Spleen (tissue), 7 donors: ENCODE measurements around the gene FOXO6.

ENCODE experiments used
- POLR2A ChIP-seq, 3 donors: fragments of 450-650 bp; IDR thresholded peaks; one replicate each; pipeline ENCODE4 v1.5.1; 2017; ENCODE audit warnings: antibody characterized with exemption in 3 of 3, mild to moderate bottlenecking in 1 of 3
- POLR2AphosphoS5 ChIP-seq, 3 donors: sonication (generic); formaldehyde crosslinking; IDR thresholded peaks; one replicate each; pipeline ENCODE4 v1.5.1; 2017; ENCODE audit warnings: antibody characterized with exemption in 3 of 3
- TF ChIP-seq, protein P1 (sequence below), 11 experiments: fragments of 200-600 bp in 7 of 11; fragments of 450-650 bp in 4 of 11; sonication (generic) in 4 of 11; IDR thresholded peaks in 8 of 11; conservative IDR thresholded peaks in 3 of 11; 1 replicate in 7 of 11; 2 replicates in 4 of 11; pipeline versions ENCODE4 v1.4.0 to v1.8.0; 2016 to 2021; ENCODE audit warnings: antibody characterized with exemption in 11 of 11, inconsistent platforms in 4 of 11, mild to moderate bottlenecking in 1 of 11
- donor health status: DM: no; HTN: no; CAD: no; lungs with moderate emphysema.
- donor health status: DM: no; HTN: no; CAD: no.
- donor health status: DM: no; HTN: no; CAD: no.

GRCh38 chr1:41333146-41333784 lies 28.0 kb upstream of the FOXO6 start:
- TF ChIP-seq POLR2A (IDR thresholded peaks at IDR 0.05) (no peak), POLR2AphosphoS5 (IDR thresholded peaks at IDR 0.05) (no peak)
- TF ChIP-seq, protein P1, sequence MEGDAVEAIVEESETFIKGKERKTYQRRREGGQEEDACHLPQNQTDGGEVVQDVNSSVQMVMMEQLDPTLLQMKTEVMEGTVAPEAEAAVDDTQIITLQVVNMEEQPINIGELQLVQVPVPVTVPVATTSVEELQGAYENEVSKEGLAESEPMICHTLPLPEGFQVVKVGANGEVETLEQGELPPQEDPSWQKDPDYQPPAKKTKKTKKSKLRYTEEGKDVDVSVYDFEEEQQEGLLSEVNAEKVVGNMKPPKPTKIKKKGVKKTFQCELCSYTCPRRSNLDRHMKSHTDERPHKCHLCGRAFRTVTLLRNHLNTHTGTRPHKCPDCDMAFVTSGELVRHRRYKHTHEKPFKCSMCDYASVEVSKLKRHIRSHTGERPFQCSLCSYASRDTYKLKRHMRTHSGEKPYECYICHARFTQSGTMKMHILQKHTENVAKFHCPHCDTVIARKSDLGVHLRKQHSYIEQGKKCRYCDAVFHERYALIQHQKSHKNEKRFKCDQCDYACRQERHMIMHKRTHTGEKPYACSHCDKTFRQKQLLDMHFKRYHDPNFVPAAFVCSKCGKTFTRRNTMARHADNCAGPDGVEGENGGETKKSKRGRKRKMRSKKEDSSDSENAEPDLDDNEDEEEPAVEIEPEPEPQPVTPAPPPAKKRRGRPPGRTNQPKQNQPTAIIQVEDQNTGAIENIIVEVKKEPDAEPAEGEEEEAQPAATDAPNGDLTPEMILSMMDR (IDR thresholded peaks at IDR 0.05 in 8 of 11, conservative IDR thresholded peaks at IDR 0.05 in 3 of 11), result no peak
